PC-3 (cell line): ENCODE measurements around the gene VSTM2L.

Experiments used
- EZH2phosphoT487 ChIP-seq: fragments of 300-600 bp; sonication (generic); IDR thresholded peaks from 2 replicates; pipeline ENCODE4 v1.6.1; 2018; ENCODE audit warnings: mild to moderate bottlenecking, antibody characterized with exemption, low read length, borderline replicate concordance
- TF ChIP-seq, protein P1 (sequence below): fragments of 300-600 bp; sonication (generic); conservative IDR thresholded peaks from 2 replicates; pipeline ENCODE4 v1.5.1; 2017; ENCODE audit warnings: antibody characterized with exemption, low read depth, mild to moderate bottlenecking, low read length

GRCh38 chr20:37904008-37904642 is 1.2 kb downstream of the VSTM2L start:
- TF ChIP-seq, protein P1, sequence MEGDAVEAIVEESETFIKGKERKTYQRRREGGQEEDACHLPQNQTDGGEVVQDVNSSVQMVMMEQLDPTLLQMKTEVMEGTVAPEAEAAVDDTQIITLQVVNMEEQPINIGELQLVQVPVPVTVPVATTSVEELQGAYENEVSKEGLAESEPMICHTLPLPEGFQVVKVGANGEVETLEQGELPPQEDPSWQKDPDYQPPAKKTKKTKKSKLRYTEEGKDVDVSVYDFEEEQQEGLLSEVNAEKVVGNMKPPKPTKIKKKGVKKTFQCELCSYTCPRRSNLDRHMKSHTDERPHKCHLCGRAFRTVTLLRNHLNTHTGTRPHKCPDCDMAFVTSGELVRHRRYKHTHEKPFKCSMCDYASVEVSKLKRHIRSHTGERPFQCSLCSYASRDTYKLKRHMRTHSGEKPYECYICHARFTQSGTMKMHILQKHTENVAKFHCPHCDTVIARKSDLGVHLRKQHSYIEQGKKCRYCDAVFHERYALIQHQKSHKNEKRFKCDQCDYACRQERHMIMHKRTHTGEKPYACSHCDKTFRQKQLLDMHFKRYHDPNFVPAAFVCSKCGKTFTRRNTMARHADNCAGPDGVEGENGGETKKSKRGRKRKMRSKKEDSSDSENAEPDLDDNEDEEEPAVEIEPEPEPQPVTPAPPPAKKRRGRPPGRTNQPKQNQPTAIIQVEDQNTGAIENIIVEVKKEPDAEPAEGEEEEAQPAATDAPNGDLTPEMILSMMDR = no peak
- TF ChIP-seq EZH2phosphoT487 = no peak
